Myocyte (in vitro differentiated cells): ENCODE data around the gene STAT1. TPM values are rescaled to one million over a fixed set of nuclear protein-coding genes. Genes with fewer than 3 reads are reported as not detected.

Source experiments
- DNase-seq: peaks from one replicate; pipeline ENCODE4 v3.0.0-alpha.2; 2012; ENCODE audit warnings: low read depth
- total RNA-seq: library from RNA; depleted of rRNA; stranded (reverse); fragments of >200 nt; gene quantifications from 2 replicates; pipeline ENCODE4 v1.2.3, GENCODE V29; 2014

Gene STAT1
- total RNA-seq, 1 donor from 2014 or later: 116 TPM

DNA sequence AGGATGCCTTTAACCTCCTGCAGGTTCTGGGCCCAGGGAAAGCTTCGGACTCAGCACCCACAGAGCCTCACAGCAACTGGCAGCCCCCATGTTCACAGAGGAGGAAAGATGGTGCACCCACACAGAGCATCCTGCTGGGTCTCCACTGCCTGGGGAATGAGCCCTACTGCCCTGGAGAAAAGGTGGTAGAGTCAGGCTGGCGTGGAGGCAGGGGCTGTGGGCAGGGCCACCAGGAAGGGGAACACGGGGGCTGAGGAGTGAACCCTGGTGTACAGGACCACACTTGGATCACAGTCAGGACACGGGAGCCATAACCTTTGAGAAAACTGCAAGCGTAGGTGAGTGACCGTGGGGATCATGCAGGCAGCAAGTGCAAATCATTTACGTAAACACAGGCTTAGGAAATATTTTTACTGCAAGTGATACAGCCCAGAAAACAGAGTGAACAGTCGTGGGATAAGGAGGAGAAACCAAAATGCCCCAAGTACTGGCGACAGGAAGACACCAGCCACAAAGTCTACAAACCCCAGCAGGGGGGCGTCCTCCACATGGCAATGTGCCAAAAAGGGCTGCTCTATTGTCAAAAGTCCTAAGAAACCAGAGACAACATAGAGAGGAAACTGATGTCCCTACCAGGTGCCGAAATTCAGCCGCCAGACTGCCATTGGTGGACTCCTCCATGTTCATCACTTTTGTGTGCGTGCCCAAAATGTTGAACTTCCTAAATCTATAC, 27.6 kb downstream of the STAT1 start:
- DNase-seq: no peak

DNA sequence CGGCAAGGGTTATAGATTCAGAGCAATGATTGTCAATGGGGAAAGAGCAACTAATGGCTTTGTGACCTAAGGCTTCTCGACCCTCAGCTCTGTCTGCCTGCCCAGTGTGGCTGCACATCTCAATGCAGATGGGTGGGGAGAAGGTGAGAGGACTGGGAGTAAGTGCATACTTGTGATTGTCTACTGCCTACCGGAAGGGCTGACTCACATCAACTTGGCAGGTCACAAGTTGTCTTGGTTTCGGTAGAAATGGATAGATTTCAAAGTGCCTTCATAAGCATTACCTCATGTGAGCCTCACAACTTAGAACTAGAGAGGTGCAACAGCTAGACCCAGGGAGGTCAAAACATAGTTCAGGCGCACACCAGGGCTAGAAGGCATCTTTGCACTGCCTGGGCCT, 29.4 kb downstream of the STAT1 start:
- no peak for DNase-seq

DNA sequence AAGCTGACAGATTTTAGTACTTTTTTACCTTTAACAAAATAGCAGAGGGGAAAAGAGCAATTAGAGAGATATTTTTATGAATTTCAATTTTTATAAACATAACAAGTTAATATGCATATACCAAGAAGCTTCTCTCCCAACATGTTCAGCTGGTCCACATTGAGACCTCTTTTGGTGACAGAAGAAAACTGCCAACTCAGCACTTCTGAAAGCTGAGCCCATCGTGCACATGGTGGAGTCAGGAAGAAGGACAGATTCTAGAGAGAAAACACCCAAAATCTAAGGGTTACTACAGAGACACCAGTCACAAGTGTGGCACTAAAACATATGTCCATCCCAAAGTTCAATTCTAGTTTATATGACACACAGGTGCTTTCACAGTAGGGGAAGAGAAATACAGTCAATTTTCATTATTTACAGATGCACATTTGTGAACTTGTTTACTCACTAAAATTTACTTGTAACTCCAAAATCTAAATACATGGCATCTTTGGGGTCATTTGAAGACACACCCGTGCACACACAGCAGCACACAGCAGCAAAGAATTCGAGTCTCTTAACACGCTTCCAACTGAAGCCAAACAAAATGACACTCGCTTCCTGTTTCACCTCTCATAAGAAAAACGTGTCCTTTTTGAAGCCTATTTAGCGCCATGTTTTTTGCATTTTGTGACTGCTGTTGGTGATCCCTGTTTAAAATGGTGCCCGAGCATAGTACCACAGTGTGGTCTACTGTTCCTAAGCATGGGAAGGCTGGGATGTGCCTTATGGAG, 31.5 kb downstream of the STAT1 start:
- DNase-seq: no peak

DNA sequence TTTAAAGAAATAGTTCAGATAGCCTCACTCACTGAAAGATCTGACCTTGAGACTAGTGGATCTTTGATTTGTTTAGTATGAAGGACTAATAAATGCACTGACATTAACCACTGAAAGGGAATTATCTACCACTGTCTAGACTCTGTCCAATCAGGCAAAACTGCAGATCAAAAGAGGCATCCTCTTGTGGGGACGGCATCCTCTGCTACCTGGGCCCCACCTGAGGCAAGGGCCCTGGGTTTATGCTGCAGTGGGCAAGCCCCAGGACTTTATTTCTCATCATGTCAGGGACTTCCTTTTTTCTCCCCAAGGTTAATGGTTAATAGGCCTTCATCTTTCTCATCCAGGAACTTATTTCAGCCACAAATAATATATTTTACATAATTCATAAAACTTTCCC, 32.2 kb downstream of the STAT1 start:
- DNase-seq: no peak

DNA sequence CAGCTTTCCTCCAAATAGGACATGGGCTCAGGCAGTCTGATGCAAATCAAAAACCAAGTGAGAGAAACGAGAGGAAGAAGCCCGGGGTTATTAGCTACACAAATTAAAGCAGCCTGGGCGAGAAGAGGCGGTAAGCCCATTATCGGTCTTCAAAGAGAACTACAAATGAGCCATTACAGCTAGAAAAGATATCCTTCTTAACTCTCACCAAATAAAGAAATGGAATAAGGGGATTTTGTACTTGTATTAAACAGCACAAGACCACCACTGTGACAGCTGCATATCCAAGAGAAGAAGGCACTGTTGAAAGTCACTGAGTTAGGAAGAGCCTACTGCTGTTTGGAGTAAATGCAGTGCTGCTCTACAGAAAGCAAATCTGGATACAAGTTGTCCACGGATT, 32.6 kb downstream of the STAT1 start:
- DNase-seq: no peak

DNA sequence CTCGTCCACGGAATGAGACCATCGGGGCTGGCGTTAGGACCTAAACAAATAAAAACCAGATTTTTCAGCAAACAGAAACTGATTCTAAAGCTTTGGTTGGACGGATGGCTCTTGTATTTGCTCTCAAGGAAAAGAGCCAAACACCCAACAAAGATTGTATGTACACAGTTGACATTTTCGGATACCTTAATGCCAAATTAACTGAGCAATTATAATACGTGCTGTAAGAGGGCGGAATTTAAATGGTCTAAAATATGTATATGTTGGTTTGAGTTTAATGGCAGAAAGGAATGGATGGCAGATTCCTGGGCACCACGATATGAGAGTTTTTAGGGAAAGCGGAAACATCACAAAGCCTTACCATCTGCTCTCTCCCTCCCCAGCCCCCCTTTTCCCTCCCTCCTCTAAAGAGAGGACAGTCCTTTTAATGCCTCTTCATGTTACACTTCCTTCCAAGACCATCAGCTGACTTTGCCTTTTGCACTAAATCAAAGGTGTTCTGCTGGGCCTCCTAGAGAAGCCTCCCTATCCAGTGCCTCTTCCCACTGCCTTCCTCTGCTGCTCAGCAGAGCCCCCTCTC, 33.3 kb downstream of the STAT1 start:
- DNase-seq: no peak

DNA sequence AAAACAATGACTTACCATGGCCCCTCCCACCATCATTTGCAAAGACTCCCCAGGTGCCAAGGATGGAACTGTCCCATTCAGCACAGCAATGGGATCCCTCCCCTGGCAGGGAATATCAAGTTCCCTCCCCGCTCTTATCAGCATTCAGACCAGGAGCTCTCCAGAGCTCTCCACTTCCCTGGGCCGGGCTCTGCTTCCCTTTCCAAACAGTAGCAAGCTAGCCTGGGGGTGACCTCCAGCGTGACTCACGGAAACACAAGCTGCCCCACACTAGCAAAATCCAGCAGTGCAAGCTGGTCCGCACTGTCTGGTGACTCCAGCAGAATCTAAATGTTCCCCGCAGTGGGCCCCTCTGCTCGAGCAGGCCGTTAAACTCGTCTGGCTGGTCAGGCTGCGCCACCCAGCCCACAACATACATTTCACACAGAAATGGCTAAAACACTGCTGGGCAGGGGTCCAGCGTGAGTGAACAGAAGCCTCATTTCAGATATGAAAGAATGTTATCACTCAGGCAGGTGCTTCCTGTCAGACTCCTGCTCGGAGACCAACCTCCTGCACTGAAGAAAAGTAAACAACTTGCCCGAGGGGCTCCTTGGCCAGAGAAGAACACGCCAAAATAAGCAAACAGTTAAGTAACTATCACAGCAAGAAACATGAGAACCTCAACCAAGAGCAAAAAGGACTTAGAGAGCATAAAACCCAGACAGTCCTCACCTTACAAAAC, 33.9 kb downstream of the STAT1 start:
- DNase-seq: no peak

DNA sequence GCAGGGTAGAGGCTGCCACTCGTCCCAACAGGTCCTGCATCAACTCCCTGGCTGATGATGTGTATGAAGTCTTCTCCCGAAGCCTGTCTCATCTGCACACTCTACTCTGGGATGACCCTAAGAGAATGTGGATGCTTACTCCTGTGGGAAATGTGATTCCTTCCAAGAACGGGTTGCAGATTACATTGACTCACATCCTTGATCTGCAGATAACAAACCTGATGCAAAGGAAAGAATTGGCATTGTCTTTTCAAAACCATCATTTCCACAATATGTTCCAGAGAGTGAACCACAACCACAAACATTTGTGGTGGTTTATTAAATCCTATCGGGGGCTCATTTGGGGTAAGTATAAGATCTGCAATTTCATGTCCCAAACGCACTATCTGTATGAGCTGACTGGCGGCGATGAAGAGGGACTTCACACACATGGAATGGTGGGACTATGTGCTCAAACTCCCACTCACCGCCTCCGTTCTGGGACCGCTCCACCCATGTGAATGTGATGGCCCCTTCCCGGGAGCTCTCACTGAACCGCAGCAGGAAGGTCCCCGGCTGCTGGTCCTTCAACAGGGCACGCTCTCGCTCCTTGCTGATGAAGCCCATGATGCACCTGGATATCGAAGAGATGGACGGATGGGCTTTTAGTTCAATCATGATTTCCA, 35.5 kb downstream of the STAT1 start:
- DNase-seq: no peak

DNA sequence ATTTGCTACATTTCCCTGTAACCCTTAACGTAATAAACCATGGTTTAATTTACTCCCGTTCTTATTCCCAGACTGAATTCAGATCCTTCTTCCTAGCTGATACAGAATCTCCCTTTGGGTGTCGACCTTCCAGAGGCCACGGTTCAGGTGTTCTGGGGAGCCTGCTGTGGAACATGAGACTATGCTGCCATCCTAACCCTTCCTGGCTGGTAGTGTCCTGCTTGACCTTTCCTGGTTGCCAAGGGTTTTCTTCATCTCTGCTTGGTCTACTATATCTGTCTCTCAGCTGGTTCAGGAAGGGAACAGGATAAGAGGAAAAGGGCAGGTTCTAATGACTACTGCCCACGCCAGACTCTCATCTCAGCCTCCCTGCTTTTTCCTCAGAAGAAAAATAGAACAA, 36.5 kb downstream of the STAT1 start:
- no peak for DNase-seq

DNA sequence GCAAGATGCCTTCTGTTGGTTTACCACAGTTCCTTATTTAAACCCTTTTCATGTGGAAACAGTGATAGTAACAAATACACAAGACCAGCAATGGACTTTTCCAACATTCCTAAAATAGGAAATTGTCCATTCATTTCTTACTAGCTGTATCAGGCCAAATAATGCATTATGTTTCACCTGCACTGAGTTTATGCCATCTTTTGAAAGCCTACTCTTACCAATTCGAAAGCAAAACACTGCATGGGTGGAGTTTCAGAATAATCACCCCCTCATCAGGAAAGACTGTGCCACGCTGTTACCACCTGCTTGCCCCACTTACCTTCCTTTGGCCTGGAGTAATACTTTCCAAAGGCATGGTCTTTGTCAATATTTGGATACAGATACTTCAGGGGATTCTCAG, 37.5 kb downstream of the STAT1 start:
- no peak for DNase-seq

DNA sequence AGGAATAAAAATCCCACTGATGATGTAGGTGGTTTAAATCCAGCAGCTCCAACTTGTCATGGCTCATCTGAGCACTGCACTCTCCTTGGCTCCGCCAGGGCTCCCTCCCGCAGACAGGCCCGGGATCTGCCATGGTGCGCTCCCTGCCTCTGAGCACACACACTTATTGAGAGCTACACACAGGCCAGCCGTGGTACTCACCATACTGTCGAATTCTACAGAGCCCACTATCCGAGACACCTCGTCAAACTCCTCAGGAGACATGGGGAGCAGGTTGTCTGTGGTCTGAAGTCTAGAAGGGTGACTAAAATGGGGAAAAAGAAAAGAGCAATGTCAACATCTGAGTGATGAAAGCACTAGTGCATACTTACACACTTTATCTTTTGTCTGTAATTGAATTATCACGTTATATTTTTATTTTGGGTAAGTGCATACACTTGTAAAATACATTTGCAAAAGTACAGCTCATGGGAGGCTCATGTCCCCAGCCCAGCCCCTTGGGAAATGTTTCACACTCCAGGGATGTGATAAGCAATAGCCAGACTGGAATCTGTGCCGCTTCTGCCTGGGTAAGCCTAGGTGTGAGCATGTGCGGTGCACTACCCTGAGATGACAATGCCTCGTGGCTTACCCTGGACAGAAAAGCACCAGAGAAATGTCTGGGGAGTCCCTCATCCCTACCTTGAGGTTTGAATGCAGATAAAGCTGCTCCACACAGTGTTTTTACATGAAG, 39.2 kb downstream of the STAT1 start:
- no peak for DNase-seq

DNA sequence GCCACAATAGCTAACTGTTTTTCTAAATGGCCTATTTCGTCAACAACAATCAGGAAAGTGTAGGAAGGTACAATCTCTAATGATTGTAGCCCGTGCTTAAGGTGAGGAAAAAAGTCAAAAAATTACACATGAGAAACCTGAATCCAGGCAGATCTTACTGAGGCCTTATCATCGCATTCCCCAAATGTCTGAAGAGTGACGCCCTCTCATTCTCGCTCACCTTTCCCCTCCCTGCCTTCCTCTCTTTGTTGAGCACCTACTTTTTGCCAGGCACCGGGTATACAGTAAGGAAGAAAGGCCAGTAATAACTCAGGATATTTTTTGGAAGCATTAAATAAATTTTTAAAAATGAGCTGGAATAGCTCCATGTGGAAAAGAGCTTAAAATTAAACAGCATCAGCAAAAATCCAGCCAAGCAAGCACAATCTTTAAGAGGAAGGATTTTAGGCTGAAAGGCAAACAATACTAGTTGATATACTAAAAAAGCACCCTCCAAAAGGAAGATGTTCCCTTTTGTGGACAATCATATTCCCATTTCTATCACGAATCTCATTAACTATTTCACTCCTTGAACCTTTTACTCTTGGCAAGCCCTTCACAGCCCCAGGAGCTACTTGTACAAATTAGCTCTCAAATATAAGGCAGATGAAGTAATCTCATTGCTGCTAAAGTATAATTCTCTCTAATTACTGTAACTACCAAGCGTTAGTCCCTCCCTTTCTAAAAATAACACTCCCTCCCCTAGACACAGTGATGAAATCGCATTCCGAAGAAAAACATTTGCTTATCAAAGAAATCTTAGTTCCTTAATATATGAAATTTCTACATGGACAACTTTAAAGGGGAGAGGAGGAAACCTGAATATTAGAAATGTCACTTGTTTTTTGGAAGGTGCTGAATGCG, 40.0 kb downstream of the STAT1 start:
- DNase-seq: no peak

DNA sequence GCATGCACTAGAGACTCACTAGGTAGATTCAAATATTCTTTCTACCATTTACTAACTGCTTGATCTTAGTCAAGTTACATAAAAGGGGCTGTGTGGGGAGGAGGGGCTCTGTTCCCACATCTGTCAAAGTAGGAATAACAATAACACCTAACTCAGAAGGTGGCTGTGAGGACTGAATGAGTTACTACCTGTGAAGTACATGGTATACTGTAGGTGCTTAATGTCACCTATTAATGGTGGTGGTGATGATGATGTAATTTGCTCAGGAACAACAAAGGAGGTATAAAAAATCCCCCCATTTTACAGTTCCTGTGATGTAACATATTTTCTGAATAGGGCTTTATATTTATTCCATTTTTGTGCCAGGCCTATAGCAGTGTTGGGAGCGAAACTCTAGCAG, 40.7 kb downstream of the STAT1 start:
- DNase-seq: no peak

DNA sequence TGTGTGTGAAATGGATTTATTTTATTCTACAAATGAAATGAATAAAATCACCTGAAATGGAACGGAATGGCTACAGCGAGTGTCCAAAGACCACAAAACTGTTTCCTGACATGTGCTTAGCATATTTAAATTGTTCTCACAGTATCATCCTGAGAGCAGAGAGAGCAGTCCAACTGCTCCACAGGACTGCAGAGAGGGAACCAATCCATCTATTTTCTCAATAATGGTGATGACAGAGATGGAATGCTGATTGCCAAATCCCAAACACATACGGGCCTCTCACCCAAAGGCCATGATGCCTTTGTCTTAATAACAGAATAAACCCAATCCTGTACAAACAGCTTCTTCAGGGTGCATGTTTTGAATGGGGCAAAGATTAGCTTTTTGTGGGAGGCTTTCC, 41.1 kb downstream of the STAT1 start:
- no peak for DNase-seq

DNA sequence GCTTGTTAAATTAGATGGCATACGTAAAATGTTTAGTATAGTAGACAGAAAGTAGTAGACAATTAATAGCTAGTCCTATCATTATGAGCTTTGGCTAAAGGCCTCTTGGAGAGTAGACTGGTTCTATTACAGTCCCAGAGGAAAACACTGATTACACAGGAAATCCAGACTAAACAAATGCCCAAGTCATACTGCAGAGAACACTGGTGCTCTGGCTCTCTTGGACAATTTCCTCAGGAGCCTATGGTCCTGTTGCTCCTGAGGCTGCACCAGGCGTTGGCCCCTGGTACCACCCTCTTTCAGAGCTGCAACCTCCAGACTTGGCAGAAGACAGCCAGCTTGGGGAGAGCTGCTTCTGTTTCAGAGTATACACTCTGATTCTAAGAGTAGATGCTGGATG, 41.8 kb downstream of the STAT1 start:
- no peak for DNase-seq

DNA sequence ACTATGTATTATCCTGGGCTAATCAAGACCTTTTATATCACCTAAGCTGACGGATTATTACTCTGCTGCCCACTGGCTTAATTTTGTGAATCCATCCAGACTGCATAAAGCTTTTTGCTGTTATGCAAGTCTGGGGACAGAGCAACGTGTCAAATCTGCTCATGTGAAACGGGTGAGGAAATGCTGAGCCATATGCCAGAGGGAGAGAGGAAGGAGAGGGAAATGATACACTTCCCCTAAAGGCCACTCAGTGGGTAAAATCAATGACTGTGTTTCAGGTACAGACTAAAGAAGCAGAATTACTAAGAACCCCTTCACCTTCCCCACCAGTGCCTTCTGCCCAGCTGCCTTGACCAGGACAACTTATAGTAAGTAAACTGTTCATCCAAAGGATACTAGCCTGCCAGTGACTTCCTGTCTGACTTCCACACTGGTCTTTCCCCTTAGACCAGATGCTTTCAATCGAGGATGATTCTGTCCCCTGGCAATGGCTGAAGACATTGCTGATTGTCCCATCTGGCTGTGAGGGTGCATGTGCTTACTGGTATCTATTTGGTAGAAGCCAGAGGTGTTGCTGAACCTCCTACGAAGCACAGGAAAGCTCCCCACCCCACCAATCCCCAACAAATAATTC, 43.0 kb downstream of the STAT1 start:
- DNase-seq: no peak

DNA sequence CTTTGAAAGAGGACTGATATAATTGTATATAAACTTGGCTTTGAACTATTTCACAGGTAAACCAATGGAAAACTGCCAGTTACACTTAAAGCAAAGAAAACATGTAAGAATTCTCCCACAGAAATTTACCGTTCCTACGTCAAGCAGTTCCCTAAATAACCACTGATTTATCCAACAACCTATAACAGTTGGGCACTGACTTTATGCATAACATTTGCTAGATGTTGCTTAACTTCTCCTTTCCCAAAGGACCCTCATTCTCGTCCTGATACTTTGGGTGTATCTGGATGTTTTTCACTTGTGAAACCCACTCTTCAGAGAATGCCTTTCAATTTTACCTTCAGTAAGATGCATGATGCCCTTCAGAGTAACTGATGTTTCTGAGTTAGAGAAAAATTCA, 43.8 kb downstream of the STAT1 start:
- DNase-seq: no peak

DNA sequence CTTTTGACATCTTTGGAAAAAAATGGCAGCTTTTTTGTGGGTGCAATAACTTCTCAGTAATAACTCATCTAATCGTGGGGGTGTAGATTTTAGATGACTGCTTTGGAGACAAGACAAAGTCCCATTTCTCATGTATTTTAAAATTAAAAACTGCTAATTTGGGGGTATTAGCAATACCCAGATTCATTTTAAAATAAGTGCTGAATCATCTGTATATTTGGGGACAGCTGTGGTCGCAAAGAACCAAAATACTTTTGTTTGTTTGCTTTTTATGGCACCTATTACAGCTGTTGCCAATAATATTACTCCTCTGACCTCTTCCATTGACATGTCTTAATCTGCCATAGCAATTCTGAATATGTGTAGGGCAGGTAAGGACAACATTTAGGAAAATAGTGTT, 45.4 kb downstream of the STAT1 start:
- no peak for DNase-seq

DNA sequence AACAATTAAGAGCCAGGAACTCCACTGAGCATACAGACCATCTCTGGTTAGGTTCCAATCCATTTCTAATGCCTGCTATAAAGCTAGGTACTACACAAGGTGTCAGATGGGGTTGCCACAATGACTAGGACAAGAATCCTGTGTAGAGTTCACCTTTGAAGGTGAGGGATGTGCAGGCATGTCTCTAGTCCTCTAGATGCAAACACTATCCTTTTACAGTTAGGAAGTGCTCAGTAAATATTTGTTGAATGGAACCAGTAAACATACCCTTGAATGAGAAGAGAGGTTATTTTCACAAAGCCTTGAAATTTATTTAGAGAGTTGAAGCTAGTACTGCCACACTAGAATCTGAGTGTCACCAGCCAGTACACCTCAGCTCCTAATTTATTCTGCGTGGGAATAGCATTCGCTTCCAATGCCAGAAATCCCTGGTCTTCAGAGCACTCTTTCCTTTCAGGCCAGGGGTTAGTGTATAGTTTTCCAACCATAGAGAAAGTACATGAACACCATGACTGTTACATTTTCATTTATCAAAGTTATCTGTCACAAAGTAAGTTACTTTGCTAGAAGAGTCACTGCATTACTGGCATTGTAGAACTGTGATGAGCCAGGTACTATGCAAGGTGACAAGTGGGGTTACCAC, 48.3 kb downstream of the STAT1 start:
- no peak for DNase-seq
